ENCODE results near the gene CDK19. TPM values are rescaled to one million over a fixed set of nuclear protein-coding genes. Genes with fewer than 3 reads are reported as not detected.

Gene CDK19
- total and polyA plus RNA-seq, 2 of the 13 experiments (the other 11 are each of a cell fraction or from before 2014, with no cell fraction given), result 13.4 to 27.0 TPM

DNA sequence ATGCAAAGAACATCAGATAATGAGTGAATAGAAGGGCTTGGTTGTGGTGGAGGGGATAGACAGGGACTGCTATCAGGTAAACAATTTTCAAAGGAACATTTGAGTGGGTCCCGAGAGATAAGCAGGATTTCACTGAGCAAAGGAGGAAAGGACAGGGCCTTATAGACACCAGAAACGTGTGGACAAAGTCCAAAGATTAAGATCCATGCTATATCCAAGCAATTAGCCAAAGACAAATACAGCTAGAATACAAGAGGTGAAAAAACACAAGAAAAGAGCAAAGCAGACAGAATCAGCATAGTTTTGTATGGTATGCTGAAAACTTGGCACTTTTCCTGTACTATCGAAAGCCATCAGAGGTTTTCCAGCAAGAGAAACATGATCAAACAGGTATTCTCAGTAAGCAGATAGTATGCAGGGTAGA is 59.8 kb downstream of the CDK19 start (continued):
- TF ChIP-seq, protein P1, sequence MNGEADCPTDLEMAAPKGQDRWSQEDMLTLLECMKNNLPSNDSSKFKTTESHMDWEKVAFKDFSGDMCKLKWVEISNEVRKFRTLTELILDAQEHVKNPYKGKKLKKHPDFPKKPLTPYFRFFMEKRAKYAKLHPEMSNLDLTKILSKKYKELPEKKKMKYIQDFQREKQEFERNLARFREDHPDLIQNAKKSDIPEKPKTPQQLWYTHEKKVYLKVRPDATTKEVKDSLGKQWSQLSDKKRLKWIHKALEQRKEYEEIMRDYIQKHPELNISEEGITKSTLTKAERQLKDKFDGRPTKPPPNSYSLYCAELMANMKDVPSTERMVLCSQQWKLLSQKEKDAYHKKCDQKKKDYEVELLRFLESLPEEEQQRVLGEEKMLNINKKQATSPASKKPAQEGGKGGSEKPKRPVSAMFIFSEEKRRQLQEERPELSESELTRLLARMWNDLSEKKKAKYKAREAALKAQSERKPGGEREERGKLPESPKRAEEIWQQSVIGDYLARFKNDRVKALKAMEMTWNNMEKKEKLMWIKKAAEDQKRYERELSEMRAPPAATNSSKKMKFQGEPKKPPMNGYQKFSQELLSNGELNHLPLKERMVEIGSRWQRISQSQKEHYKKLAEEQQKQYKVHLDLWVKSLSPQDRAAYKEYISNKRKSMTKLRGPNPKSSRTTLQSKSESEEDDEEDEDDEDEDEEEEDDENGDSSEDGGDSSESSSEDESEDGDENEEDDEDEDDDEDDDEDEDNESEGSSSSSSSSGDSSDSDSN (CRISPR knock-in tag; IDR thresholded peaks at IDR 0.05), result no peak
- TF ChIP-seq HHEX (CRISPR knock-in tag; IDR thresholded peaks at IDR 0.05), result no peak
- no peak for TF ChIP-seq MTF1 (CRISPR knock-in tag; IDR thresholded peaks at IDR 0.05)
- no peak for TF ChIP-seq ZNF816 (CRISPR knock-in tag; IDR thresholded peaks at IDR 0.05; ENCODE audit: borderline replicate concordance)
- TF ChIP-seq JUNB (CRISPR knock-in tag; IDR thresholded peaks at IDR 0.05; ENCODE audit: borderline replicate concordance), result no peak
- TF ChIP-seq SIX4 (CRISPR knock-in tag; IDR thresholded peaks at IDR 0.05), result no peak
- TF ChIP-seq, protein P2, sequence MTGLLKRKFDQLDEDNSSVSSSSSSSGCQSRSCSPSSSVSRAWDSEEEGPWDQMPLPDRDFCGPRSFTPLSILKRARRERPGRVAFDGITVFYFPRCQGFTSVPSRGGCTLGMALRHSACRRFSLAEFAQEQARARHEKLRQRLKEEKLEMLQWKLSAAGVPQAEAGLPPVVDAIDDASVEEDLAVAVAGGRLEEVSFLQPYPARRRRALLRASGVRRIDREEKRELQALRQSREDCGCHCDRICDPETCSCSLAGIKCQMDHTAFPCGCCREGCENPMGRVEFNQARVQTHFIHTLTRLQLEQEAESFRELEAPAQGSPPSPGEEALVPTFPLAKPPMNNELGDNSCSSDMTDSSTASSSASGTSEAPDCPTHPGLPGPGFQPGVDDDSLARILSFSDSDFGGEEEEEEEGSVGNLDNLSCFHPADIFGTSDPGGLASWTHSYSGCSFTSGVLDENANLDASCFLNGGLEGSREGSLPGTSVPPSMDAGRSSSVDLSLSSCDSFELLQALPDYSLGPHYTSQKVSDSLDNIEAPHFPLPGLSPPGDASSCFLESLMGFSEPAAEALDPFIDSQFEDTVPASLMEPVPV (CRISPR knock-in tag; IDR thresholded peaks at IDR 0.05), result no peak
- no peak for TF ChIP-seq DNMT3B (CRISPR knock-in tag; conservative IDR thresholded peaks at IDR 0.05)
- TF ChIP-seq ZNF839 (CRISPR knock-in tag; IDR thresholded peaks at IDR 0.05; ENCODE audit: borderline replicate concordance), result no peak
- peak; percentile 38; the same call in 1 of the 2 replicates for TF ChIP-seq YEATS4 (CRISPR knock-in tag; IDR thresholded peaks at IDR 0.05; ENCODE audit: borderline replicate concordance)
- TF ChIP-seq ZNF30 (CRISPR knock-in tag; IDR thresholded peaks at IDR 0.05), result no peak
- no peak for TF ChIP-seq THYN1 (CRISPR knock-in tag; IDR thresholded peaks at IDR 0.05; ENCODE audit: borderline replicate concordance, low read depth)
- no peak for TF ChIP-seq ELF4 (CRISPR knock-in tag; IDR thresholded peaks at IDR 0.05; ENCODE audit: borderline replicate concordance)
- no peak for TF ChIP-seq NFRKB (IDR thresholded peaks at IDR 0.05)
- TF ChIP-seq, protein P3, sequence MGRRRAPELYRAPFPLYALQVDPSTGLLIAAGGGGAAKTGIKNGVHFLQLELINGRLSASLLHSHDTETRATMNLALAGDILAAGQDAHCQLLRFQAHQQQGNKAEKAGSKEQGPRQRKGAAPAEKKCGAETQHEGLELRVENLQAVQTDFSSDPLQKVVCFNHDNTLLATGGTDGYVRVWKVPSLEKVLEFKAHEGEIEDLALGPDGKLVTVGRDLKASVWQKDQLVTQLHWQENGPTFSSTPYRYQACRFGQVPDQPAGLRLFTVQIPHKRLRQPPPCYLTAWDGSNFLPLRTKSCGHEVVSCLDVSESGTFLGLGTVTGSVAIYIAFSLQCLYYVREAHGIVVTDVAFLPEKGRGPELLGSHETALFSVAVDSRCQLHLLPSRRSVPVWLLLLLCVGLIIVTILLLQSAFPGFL (CRISPR knock-in tag; IDR thresholded peaks at IDR 0.05), result no peak
- TF ChIP-seq NFYB (CRISPR knock-in tag; IDR thresholded peaks at IDR 0.05), result no peak
- TF ChIP-seq MYNN (CRISPR knock-in tag; IDR thresholded peaks at IDR 0.05; ENCODE audit: low read depth), result no peak
- TF ChIP-seq NCOA2 (CRISPR knock-in tag; IDR thresholded peaks at IDR 0.05), result peak; percentile 71; the same call in 1 of the 2 replicates
- no peak for TF ChIP-seq ZNF879 (CRISPR knock-in tag; IDR thresholded peaks at IDR 0.05)
- peak; percentile 68 for TF ChIP-seq GATAD2A (CRISPR knock-in tag; IDR thresholded peaks at IDR 0.05)
- TF ChIP-seq ZMYM2 (CRISPR knock-in tag; IDR thresholded peaks at IDR 0.05), result no peak
- TF ChIP-seq ZNF598 (CRISPR knock-in tag; IDR thresholded peaks at IDR 0.05; ENCODE audit: borderline replicate concordance), result no peak
- TF ChIP-seq, protein P4, sequence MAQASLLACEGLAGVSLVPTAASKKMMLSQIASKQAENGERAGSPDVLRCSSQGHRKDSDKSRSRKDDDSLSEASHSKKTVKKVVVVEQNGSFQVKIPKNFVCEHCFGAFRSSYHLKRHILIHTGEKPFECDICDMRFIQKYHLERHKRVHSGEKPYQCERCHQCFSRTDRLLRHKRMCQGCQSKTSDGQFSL (CRISPR knock-in tag; IDR thresholded peaks at IDR 0.05), result 0 out of 2 replicates have a peak, but pooled peaks have one; percentile 23
- no peak for TF ChIP-seq ZNF749 (CRISPR knock-in tag; IDR thresholded peaks at IDR 0.05; ENCODE audit: borderline replicate concordance)
- TF ChIP-seq ZNF460 (CRISPR knock-in tag; IDR thresholded peaks at IDR 0.05; ENCODE audit: borderline replicate concordance), result no peak
- TF ChIP-seq REL (CRISPR knock-in tag; conservative IDR thresholded peaks at IDR 0.05), result no peak
- no peak for TF ChIP-seq HNRNPH1 (optimal IDR thresholded peaks at IDR 0.05; ENCODE audit: low read depth, low read length)
- TF ChIP-seq ZNF143 (CRISPR knock-in tag; IDR thresholded peaks at IDR 0.05), result no peak

All from HepG2 (cell line).